ENCODE results near the gene IL17D.
A peak's percentile ranks its signal among the peaks of the same experiment; 100 is the strongest.

Gene IL17D

DNA sequence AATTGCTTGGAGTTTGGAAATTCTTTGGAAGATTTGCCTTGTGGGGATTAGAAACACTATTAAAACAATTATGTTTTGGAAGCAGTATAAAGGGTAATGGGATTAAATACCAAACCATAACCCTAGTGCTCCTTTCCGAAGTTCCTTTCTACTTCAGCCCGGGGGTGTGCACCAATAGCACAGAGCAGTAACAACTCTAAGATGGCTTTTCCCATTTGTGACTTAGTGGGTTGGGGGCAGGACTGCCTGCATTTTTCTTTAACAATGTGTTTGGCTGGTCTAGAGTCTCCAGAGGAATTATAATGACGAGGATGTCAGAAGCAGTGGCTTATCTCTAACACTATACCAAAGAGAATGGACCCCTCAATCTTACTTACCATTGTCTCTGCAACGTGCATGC lies 11.9 kb upstream of the IL17D start:
- DNase-seq (ENCODE audit: low spot score), result no peak

DNA sequence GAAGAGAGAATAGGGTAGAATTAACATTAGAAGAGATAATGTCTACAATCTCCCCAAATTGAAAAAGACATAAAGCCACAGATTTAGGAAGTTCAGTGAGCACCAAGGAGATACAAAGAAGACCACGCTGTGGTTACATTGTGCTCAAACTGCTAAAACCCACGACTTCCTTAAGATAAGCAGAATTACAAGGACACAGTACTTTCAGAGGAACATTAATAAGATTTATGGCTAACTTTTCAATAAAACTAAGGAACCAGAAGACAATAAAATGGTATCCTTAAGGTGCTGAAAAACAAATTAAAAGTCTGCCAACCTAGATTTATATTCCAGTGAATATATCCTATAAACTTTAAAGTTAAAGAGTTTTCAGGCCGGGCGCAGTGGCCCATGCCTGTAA lies 7.4 kb upstream of the IL17D start:
- DNase-seq (ENCODE audit: low spot score), result no peak

DNA sequence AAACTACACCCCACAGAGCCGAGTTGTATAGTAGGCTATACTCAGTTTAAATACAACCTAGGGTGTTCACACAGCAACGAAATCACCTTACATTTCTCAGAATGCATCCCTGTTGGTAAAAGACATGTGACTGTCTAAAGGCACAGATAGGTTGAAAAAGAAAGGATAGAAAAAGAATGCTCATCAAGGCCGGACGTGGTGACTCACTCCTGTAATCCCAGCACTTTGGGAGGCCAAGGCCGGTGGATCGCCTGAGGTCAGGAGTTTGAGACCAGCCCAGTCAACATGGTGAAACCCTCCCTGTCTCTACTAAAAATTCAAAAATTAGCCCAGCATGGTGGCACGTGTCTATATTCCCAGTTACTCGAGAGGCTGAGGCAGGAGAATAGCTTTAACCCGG lies 3.8 kb upstream of the IL17D start:
- no peak for DNase-seq (ENCODE audit: low spot score)

DNA sequence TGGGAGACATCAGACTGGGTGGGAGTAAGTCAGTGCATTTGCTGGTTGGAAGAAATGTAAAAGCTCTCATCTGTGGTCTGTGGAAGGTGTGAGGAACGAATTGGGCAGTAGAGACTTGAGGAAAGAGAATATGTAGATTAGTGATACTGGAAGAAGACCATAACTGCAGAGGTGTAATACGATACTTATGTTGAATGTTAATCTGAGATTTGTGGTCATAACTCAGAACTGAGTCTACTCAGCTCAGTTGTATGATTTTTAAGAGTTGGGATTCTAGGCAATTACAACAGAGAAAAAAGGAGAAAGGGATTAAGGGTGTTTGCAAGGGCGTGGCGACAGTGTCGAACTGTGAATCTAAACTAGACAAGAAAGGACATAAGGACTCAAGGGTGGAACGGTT lies 3.2 kb upstream of the IL17D start:
- no peak for DNase-seq (ENCODE audit: low spot score)

DNA sequence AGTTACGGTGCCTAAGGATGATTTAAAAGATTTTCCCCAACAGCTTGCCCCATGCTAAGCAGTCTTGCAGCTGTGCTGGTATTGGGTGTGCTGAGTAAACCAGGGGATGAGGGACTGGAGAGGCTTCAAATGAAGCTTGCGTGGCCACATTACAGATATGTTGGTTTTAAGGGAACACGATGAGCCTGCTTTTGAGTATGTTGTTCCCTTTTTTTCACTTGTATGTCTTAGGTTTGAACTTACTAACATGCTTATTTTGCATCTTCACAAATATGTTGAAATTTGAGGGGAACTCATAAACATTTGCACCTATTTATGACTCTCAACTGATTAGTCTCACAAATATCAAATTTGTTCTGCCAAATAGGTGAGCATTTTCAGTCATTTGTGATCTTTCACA lies 2.0 kb upstream of the IL17D start:
- no peak for DNase-seq (ENCODE audit: low spot score)

DNA sequence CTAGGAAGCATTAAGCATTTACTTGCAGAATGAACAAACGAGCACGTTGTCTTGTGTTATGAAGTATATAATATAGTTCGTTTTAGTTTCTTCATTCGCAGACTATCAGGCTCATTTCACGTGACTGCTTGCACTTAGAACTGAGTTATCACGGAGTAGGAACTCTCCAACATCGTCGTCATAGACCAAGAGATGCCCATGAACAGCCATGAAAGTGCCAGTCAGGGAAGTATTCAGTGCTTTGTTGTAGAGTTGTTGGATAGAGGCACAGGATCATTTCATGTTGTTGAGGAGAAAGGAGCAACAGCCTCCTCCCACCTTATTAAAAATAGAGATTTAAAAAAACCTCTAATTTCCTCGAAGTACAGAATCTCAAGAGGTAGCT lies 977 bp upstream of the IL17D start:
- peak; percentile 78 for DNase-seq (ENCODE audit: low spot score)

DNA sequence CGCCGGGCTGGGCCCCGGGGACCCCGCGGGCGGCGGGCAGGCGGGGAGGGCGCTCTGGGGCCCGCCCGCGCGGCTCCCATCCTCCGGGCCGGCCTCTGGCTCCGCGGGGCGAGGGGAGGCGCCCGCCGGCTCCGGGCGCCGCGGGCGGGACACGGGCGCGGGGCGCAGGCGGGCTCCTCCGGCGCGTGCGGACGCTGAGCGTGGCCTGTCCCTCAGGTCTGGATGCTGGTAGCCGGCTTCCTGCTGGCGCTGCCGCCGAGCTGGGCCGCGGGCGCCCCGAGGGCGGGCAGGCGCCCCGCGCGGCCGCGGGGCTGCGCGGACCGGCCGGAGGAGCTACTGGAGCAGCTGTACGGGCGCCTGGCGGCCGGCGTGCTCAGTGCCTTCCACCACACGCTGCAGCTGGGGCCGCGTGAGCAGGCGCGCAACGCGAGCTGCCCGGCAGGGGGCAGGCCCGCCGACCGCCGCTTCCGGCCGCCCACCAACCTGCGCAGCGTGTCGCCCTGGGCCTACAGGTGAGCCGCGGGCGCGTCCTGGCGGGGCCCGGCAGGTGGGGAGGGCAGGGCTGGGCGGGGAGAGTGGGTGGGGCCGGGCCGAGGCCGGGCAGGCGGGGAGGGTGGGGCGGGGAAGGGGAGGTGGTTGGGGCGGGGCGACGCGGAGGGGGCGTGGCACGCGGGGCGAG lies 420 bp downstream of the IL17D start:
- DNase-seq (ENCODE audit: low spot score), result peak; percentile 86

DNA sequence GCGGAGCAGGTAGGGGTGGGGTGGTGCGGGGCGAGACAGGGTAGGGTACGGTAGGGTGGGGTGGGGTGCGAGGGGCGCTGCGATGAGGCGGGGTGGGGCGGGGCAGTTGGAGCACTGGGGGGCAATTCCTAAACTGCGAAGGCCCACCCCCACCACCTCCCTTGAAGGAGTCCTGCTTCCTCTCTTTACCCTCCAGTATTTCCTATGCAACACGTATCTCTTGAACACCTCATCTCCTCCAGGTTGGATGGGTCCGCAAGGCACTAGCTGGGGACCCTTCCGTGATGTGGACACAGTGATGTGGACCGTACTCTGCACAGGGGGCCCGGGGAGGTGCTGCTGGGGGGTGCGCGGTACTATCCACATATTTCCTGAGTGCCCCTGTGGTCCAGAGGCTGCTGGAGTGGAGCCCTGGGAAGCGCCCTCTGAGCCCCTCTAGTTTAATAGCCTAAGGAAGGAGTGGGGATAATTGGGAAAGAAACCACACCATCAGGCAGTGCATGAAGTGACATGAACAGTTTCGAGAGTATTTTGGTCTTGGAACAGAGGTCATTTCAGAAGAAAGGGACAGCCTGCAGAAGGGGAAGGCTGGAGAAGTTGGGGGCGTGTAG lies 1.1 kb downstream of the IL17D start:
- no peak for DNase-seq (ENCODE audit: low spot score)

DNA sequence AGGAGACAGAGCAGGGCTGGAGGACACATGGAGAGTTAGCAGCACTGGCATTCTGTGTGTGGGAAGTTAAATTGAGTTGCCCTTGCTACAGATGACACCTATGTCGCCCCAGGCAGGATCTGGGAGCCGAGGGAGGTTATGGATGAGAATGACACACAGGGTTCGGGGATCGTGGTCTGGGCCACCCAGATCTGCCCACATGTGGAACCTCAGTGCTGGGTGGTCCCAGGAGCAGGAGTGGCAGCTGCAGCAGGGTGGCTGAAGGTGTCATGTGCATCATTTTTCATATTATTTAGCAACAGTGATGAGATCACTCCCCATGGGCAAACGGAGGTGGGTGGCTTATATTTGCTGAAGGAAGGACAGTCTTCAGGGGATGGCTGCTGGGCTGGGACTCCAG lies 3.2 kb downstream of the IL17D start:
- no peak for DNase-seq (ENCODE audit: low spot score)

DNA sequence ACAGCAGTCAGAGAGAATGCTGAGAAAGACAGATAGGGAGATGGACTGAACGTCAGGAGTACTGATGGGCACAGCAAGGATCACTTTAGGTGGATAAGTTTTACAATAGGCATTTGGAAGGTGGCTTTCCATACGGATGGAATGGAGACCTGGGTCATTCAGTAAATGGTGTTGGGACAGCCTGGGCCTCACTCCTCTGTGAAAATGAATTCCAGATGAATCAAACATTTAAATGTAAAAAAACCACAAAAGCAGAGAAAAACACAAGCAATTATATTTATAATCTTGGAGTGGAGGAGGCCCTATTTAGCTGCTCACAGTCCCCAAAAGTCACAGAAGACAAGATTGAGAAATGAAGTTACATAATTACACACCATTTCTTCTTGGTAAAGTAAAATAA lies 4.7 kb downstream of the IL17D start:
- DNase-seq (ENCODE audit: low spot score), result no peak

DNA sequence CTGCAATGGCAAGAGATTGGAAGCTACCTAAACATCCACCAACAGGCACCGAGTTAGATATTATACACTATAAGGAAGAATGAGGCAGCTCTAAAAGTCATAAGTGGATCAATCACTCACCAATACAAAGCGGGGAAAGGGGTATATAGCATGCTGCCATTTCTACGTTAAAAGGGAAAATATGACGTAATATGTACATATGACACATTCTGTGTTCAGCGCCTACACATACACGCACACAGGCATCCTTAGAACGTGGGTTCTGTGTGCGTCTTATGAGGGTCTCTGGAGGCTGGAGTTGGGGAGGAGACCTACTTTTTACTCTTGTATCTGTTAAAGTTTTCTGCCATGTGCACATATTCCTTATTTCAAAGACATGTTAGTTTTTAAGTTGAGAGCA lies 5.9 kb downstream of the IL17D start:
- DNase-seq (ENCODE audit: low spot score), result no peak

DNA sequence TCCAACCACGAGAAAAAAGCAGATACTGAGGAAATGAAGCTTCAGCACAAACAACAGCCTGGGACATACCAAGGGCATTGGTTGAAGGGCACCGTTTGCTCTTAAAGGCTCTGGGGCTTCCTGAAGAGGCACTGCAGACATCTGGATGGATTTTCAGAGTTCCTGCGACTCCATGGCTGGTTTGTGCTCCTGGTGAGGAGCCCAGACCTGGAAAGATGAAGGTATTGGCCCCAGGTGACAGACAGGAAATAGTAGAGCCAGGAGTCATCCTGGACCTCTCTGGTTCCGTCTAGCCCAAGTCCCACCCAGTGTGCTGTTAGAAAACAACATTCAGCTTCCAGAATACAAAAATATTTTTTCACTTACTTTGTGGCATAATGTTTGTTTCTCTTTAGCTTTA lies 6.3 kb downstream of the IL17D start:
- DNase-seq (ENCODE audit: low spot score), result no peak

DNA sequence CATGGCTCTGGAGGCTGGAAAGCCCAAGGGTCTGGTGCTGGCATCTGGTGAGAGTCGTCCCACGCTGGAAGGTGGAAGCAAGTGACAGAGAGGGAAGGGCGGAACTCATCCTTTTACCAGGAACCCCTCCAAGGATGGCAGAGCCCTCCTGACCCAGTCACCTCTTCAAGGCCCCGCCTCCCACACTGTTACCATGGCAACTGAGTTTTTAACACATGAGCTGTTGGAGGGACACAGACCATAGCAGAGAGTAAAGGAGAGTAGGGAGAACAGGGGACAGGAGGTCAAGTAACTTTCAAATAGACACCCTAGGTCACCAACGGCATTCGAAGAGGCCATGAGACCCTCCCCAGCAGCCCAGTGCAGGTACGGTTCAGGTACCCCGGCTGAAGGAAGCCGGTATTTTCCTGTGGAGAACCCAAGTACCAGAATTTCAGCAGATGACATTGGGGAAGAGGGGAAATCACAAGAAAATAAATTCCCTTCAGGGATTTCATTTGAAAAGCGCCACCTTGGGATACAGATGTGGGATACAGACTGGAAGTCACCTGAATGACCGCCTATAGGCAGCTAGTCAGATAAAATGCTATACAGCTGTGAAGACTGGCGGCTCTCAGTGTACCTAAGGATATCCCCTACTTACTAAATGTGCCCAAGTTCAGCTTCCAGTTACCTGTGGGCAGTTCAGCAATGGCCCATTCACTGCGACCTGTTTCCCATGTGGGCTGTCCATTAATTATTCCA lies 8.0 kb downstream of the IL17D start:
- no peak for DNase-seq (ENCODE audit: low spot score)

DNA sequence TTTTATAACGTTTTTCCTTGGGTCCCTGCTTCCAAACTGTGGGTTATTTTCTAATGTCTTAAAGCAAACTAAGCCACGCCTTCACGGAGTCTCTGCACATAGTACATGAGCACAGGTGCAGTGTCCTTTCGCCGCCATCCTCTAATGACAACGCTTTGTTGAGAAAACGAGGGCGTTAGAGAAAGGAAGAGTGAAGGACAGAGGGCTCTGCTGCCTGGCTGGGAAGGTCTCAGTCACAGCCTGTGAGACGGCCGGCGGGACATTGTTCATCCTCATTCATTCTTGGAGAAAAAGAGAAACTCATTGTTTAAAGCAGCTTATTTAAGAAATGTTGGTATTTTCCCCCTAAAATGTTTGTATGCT lies 9.5 kb downstream of the IL17D start:
- DNase-seq (ENCODE audit: low spot score), result no peak

DNA sequence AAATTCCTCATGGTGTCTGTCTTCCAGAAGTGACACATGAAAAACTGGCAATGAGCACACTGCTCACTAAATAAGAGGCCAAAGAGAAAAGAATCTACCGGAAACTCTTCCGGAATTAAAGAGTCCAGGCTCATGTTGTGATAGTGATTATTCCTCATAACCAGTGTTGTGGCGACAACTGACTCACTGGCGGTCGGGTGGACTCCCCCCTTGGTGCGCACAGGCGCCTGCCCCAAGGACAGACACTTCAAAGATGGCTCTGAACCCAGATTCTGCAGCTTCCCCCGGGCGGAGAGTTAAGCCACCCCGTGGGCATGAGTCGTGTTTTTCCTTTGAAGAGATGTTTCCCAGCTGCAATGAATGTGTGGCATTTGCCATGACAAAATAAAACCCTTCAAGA lies 10.3 kb downstream of the IL17D start:
- no peak for DNase-seq (ENCODE audit: low spot score)

DNA sequence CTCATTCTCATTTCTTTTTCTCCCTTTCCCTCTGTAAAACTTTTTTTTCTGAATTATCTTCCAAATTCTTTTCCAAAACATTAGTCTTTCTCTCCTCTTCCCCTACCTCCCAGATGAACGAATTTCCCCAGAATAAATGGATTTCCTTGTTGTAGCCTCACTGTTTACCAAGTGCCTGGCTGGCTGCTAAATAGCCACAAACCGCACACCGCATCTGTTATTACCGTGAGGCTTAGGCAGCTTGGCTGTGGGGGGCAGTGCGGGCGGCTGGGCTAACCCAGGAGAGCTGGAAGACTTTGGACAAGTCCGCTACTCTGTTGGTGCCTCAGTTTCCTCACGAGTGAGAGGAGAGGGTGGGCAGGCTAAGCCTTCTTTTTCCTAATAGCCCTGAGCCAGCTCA lies 10.7 kb downstream of the IL17D start:
- DNase-seq (ENCODE audit: low spot score), result no peak

DNA sequence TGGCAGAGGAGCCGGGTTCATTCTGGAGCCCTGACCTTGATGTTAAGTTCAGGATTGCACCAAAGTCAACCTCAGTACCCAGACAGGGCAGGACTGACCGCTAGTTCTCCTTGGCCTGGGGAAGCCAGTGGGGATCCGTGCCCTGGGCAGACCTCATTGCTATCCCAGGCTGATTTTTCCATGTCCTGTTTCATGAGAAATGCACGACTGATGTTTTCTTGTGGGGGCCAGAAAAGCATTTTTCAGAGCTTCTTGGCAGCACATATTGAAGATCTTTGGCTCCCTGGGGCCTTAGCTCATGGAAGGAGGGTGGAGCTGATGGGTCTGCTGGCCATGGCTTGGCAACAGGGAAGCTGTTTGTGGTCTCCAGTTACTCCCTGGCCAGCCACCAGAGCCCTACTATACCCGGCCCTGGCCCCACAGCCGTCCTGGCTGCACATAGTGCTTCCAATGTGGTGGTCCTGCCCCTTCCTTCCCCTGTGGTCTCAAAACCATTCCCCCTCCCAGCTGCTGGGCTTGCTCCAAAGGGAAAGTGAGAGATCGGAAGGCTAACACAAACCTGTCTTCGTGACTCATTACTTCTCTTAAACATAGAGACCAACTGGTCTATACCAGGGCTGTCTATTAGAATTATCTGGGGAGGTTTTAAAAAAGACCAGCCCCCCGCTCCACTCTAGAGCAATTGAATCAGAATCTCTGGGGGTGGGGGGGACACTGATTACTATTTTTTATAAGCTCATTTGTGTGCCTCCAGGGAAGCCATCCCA lies 11.2 kb downstream of the IL17D start:
- DNase-seq (ENCODE audit: low spot score), result no peak

DNA sequence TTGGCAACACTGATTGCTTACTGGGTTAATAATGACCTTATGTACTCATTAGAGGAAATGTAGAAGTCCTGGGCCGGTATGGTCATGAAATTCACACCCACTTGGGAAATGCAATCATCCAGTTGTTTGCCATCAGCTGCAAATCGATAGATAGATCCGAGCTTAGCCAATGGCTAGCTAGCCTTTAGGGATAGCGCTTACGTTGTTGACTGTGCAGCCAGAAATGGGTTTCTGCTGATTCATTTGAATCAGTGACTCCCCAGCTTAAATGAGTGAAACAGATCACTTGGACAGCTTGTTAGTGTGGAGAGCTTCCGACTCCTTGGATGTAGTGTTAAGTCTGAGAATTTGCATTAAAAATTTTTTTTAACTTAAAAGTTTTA lies 11.8 kb downstream of the IL17D start:
- no peak for DNase-seq (ENCODE audit: low spot score)

DNA sequence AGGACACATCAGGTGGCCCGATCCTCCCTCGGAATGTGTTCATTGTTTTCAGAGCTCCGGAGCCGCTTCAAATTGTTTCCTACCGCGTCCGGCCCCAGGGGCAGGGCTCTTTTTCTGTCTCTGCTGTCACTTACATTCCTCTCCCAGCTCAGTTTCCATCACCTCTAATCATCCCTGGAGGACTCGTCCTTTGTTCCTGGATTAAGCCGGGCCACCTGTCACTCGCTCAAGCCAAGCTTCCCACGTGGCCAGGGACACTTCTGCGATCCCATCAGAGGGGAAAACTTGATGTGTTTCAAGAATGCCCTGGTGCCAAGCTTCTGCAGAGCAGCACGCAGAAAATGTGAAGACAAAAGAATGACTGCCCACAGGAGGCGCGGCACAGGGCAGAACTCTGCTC lies 13.5 kb downstream of the IL17D start:
- no peak for DNase-seq (ENCODE audit: low spot score)

DNA sequence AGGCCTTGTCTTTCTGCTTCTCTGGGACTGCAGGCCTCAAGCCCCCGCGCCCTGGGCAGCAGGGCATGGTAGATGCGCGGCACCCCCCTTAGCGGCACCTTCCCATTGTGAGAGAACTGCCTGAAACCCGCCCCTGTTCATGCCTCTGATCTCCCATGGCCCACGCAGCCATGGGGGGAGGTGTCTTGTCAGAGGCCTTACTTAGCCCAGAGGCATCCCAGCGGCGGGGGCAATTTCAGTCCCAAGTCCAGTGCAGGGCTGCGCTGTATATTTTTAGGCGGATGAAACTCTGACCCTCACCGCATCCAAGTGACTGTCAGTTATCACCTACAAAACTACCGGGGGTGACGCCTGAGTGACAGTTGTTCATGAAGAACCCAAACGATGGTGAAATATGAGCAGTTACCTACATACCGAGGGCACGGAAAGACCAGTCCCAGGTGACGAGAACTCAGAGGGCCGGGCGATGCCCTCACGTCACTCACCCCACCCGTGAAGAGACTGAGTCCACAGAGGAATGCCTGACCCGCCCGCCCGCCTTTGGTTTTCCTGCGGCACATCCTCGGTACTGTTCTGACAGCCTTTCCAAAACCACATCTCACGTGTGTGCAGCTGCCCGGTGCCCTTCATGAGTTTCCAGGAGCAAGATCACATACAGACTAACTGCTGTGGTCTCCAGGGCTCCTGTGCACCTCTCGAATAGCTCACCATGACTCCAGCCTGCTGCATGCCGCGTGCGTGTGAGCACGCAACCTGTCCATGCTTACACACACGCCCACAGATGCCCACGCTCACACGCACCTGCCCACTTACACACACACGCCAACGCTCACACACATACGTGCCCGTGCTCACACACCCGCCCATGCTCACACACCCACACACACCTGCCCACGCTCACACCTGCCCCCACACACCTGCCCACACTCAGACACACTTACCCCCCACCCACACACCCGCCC lies 14.4 kb downstream of the IL17D start:
- DNase-seq (ENCODE audit: low spot score), result no peak

DNA sequence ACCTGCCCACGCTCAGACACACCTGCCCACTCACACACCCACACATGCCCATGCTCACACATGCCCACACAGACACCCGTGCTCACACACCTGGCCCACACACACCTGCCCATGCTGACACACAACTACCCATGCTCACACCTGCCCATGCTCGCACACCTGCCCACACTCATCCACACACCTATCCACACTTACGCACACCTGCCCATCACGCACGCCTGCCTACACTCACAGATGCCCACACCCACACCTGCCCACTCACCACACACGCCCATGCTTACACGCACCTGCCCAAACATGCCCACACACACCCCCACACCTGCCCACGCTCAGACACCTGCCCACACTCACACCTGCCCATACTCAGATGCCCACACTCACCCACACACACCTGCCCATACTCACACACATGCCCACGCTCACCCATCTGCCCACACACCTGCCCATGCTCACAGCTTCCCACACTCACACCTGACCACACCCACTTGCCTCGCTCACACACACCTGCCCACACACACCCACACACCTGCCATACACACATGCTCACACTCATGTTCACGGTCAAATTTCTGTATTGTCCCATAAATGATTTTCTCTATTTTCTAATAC lies 15.6 kb downstream of the IL17D start:
- no peak for DNase-seq (ENCODE audit: low spot score)

Data from RKO (cell line).